WTC11 (cell line): ENCODE measurements around the gene SETDB1. TPM values are rescaled to one million over a fixed set of nuclear protein-coding genes. Genes with fewer than 3 reads are reported as not detected.

ENCODE experiments used
- ATAC-seq: fragments of 200-7000 bp; cut with Tn5 transposase; 2 replicates; pipeline ENCODE4 v1.10.0; 2021; ENCODE audit warnings: mild to moderate bottlenecking, moderate library complexity
- CTCF ChIA-PET: fragments of 300-600 bp; sonication (Branson Sonifier 250); formaldehyde crosslinking; loops from one replicate; lab custom pipeline; 2021; ENCODE audit warnings: antibody characterized with exemption; lab: Charles Lee
- POLR2A ChIA-PET: fragments of 350-600 bp; sonication (Branson Sonifier 250); formaldehyde crosslinking; loops from one replicate; lab custom pipeline; 2021; ENCODE audit warnings: antibody characterized with exemption; lab: Charles Lee
- DNase-seq: peaks from one replicate; pipeline ENCODE4 v3.0.0; 2021; ENCODE audit warnings: low spot score
- H3K27ac Mint-ChIP-seq: 2 replicates; pipeline ENCODE4 v1.8.0; 2021; ENCODE audit warnings: mixed read lengths
- H3K27me3 Mint-ChIP-seq: 2 replicates; pipeline ENCODE4 v1.8.0; 2021; ENCODE audit warnings: low read depth, mild to moderate bottlenecking, moderate library complexity, mixed read lengths
- H3K36me3 Mint-ChIP-seq: 2 replicates; pipeline ENCODE4 v1.8.0; 2021; ENCODE audit warnings: mixed read lengths
- H3K4me1 Mint-ChIP-seq: 2 replicates; pipeline ENCODE4 v1.8.0; 2022; ENCODE audit warnings: mixed read lengths
- H3K4me3 Mint-ChIP-seq: 2 replicates; pipeline ENCODE4 v1.8.0; 2021; ENCODE audit warnings: mild to moderate bottlenecking, moderate library complexity, mixed read lengths
- H3K9me3 Mint-ChIP-seq: 2 replicates; pipeline ENCODE4 v1.8.0; 2021; ENCODE audit warnings: mixed read lengths
- AR ChIP-seq: fragments of 250-450 bp; sonication (Bioruptor Pico); IDR thresholded peaks from 2 replicates; pipeline ENCODE4 v1.9.0; 2021; ENCODE audit warnings: mild to moderate bottlenecking
- ATF3 ChIP-seq: sonication (generic); formaldehyde crosslinking; conservative IDR thresholded peaks from 2 replicates; pipeline ENCODE4 v1.8.1; 2022; ENCODE audit warnings: mild to moderate bottlenecking, missing genetic modification reagents
- CREB1 ChIP-seq: sonication (generic); formaldehyde crosslinking; IDR thresholded peaks from 2 replicates; pipeline ENCODE4 v1.8.0; 2023; ENCODE audit warnings: mild to moderate bottlenecking, missing genetic modification reagents
- CREM ChIP-seq: sonication (generic); formaldehyde crosslinking; IDR thresholded peaks from 2 replicates; pipeline ENCODE4 v1.8.1; 2022; ENCODE audit warnings: mild to moderate bottlenecking, missing genetic modification reagents, moderate library complexity
- ESRRA ChIP-seq: sonication (generic); formaldehyde crosslinking; IDR thresholded peaks from 2 replicates; pipeline ENCODE4 v1.8.1; 2022; ENCODE audit warnings: mild to moderate bottlenecking, missing genetic modification reagents, borderline replicate concordance
- FOXJ3 ChIP-seq: sonication (generic); formaldehyde crosslinking; IDR thresholded peaks from 2 replicates; pipeline ENCODE4 v1.9.0; 2021; ENCODE audit warnings: missing genetic modification reagents, mild to moderate bottlenecking, borderline replicate concordance
- FOXP1 ChIP-seq: sonication (generic); formaldehyde crosslinking; IDR thresholded peaks from 2 replicates; pipeline ENCODE4 v1.8.0; 2022; ENCODE audit warnings: missing genetic modification reagents, mild to moderate bottlenecking, moderate library complexity, borderline replicate concordance
- GABPB1 ChIP-seq: sonication (generic); formaldehyde crosslinking; IDR thresholded peaks from 2 replicates; pipeline ENCODE4 v1.8.1; 2023; ENCODE audit warnings: mild to moderate bottlenecking, missing genetic modification reagents
- KAT7 ChIP-seq: sonication (generic); formaldehyde crosslinking; IDR thresholded peaks from 2 replicates; pipeline ENCODE4 v1.8.1; 2023; ENCODE audit warnings: missing genetic modification reagents, mild to moderate bottlenecking, borderline replicate concordance
- MXD4 ChIP-seq: fragments of 250-450 bp; sonication (Bioruptor Pico); IDR thresholded peaks from 2 replicates; pipeline ENCODE4 v1.8.0; 2021; ENCODE audit warnings: mild to moderate bottlenecking, moderate library complexity, borderline replicate concordance
- NFYB ChIP-seq: sonication (generic); formaldehyde crosslinking; conservative IDR thresholded peaks from 2 replicates; pipeline ENCODE4 v1.8.0; 2022; ENCODE audit warnings: low read depth, missing genetic modification reagents
- PREB ChIP-seq: sonication (generic); formaldehyde crosslinking; IDR thresholded peaks from 2 replicates; pipeline ENCODE4 v1.8.1; 2022; ENCODE audit warnings: mild to moderate bottlenecking, missing genetic modification reagents, moderate library complexity, borderline replicate concordance
- RORB ChIP-seq: fragments of 250-450 bp; sonication (Bioruptor Pico); IDR thresholded peaks from 2 replicates; pipeline ENCODE4 v1.9.0; 2021; ENCODE audit warnings: mild to moderate bottlenecking
- SOX15 ChIP-seq: fragments of 250-450 bp; sonication (Bioruptor Pico); IDR thresholded peaks from 2 replicates; pipeline ENCODE4 v1.9.0; 2021; ENCODE audit warnings: mild to moderate bottlenecking
- SP1 ChIP-seq: sonication (generic); formaldehyde crosslinking; conservative IDR thresholded peaks from 2 replicates; pipeline ENCODE4 v1.8.1; 2022; ENCODE audit warnings: missing genetic modification reagents
- USF2 ChIP-seq: sonication (generic); formaldehyde crosslinking; IDR thresholded peaks from 2 replicates; pipeline ENCODE4 v1.8.1; 2023; ENCODE audit warnings: mild to moderate bottlenecking, missing genetic modification reagents, moderate library complexity
- ZBTB21 ChIP-seq: sonication (generic); formaldehyde crosslinking; IDR thresholded peaks from 2 replicates; pipeline ENCODE4 v1.8.1; 2023; ENCODE audit warnings: mild to moderate bottlenecking, missing genetic modification reagents, borderline replicate concordance
- ZBTB43 ChIP-seq: sonication (generic); formaldehyde crosslinking; IDR thresholded peaks from 2 replicates; pipeline ENCODE4 v1.8.1; 2023; ENCODE audit warnings: mild to moderate bottlenecking, missing genetic modification reagents
- ZNF263 ChIP-seq: sonication (generic); formaldehyde crosslinking; IDR thresholded peaks from 2 replicates; pipeline ENCODE4 v1.8.1; 2022; ENCODE audit warnings: low read depth, mild to moderate bottlenecking, moderate library complexity, missing genetic modification reagents
- ZNF416 ChIP-seq: fragments of 250-450 bp; sonication (Bioruptor Pico); IDR thresholded peaks from 2 replicates; pipeline ENCODE4 v1.9.0; 2021; ENCODE audit warnings: mild to moderate bottlenecking, inconsistent platforms
- ZNF512 ChIP-seq: sonication (generic); formaldehyde crosslinking; IDR thresholded peaks from 2 replicates; pipeline ENCODE4 v1.8.1; 2022; ENCODE audit warnings: missing genetic modification reagents, borderline replicate concordance
- ZNF532 ChIP-seq: fragments of 250-450 bp; sonication (Bioruptor Pico); IDR thresholded peaks from 2 replicates; pipeline ENCODE4 v1.9.0; 2021; ENCODE audit warnings: mild to moderate bottlenecking, borderline replicate concordance
- ZNF671 ChIP-seq: fragments of 250-450 bp; sonication (Bioruptor Pico); IDR thresholded peaks from 2 replicates; pipeline ENCODE4 v1.8.0; 2021; ENCODE audit warnings: mild to moderate bottlenecking
- total RNA-seq: library from RNA; stranded (reverse); gene quantifications from 3 replicates; pipeline ENCODE4 v1.2.3, GENCODE V29; 2021

The SETDB1 gene
- total RNA-seq, 1 experiment from 2014 or later, result 53.1 TPM

GRCh38 chr1:150964164-150964489, 38.0 kb downstream of the SETDB1 start:
- H3K9me3 Mint-ChIP-seq, result no peaks in the 10 kb centered on the region
- ChIA-PET CTCF (no interaction called here), POLR2A (no interaction called here)
- no peak overlapping the region for H3K4me3 Mint-ChIP-seq
- H3K36me3 Mint-ChIP-seq, result peaks cover 91% of the 10 kb centered on the region
- no peak for TF ChIP-seq RORB (CRISPR knock-in tag)
- no peak for TF ChIP-seq KAT7 (CRISPR knock-in tag)
- TF ChIP-seq FOXP1 (CRISPR knock-in tag), result no peak
- no peak for TF ChIP-seq USF2 (CRISPR knock-in tag)
- TF ChIP-seq ATF3, result no peak
- no peak for TF ChIP-seq ZBTB21
- TF ChIP-seq CREB1 (CRISPR knock-in tag), result no peak
- no peak for TF ChIP-seq MXD4
- no peak for TF ChIP-seq ZBTB43 (CRISPR knock-in tag)
- TF ChIP-seq PREB (CRISPR knock-in tag), result no peak
- peaks cover 2% of the 10 kb centered on the region; the same call in 1 of the 2 replicates for H3K4me1 Mint-ChIP-seq
- H3K27me3 Mint-ChIP-seq, result no peaks in the 10 kb centered on the region
- peak overlapping the region; percentile 33 for H3K27ac Mint-ChIP-seq
- DNase-seq (no peak), ATAC-seq (no peak)

- ATAC-seq, result no peak
- ChIA-PET POLR2A (interaction anchor here (1.0 kb wide), 1 partner anchor 41 kb away, joined by 3 read pairs; the partner anchor contains the start of gene MINDY1), CTCF (interaction anchor here (0.8 to 1.4 kb wide), 3 partner anchors 14 to 41 kb away, joined by 3 to 5 read pairs (median 3); partner anchors contain the start of gene MINDY1)
- Mint-ChIP-seq H3K4me3 (no peak overlapping the region), H3K4me1 (peaks cover 8% of the 10 kb centered on the region), H3K36me3 (peaks cover 76% of the 10 kb centered on the region), H3K27me3 (no peaks in the 10 kb centered on the region), H3K27ac (no peak overlapping the region), H3K9me3 (no peaks in the 10 kb centered on the region)
- no peak for DNase-seq
- TF ChIP-seq ZNF532 (CRISPR knock-in tag) (no peak), ZNF263 (CRISPR knock-in tag) (no peak), FOXJ3 (CRISPR knock-in tag) (no peak), CREM (no peak), ZNF512 (no peak), SP1 (CRISPR knock-in tag) (no peak), NFYB (CRISPR knock-in tag) (no peak), SOX15 (no peak), ZNF416 (CRISPR knock-in tag) (no peak), AR (no peak), GABPB1 (no peak), ZNF671 (no peak), ESRRA (CRISPR knock-in tag) (no peak)
Observed at GRCh38 chr1:150965605-150966004, 39.4 kb downstream of the SETDB1 start.
